Right lung (tissue), 10 donors: Measurements from ENCODE around the gene SFXN2. TPM values are rescaled to one million over a fixed set of nuclear protein-coding genes. Genes with fewer than 3 reads are reported as not detected.
"Not testable (repeated sequence)": the region's sequence is repeated elsewhere in the genome, so short reads cannot be mapped to it uniquely, and the experiment has no call there.

Experiments
- DNase-seq, 2 donors: peaks; one replicate each; pipeline ENCODE4 v3.0.0-alpha.2; 2013
- long read RNA-seq, 8 donors: transcript quantifications; one replicate each; lab custom pipeline, GENCODE V29; 2026
- polyA plus RNA-seq, 5 donors: library from polyadenylated mRNA; unstranded; fragments of 120-200 nt; gene quantifications; one replicate each; pipeline versions ENCODE4 v1.2.1 to v1.2.3, GENCODE V29; 2013; ENCODE audit warnings: inconsistent platforms in 1 of 5, low replicate concordance in 1 of 5; ENCODE audit not compliant: insufficient read length in 5 of 5, insufficient read depth in 1 of 5

The SFXN2 gene
- 10 to 100 TPM; 14.5 to 18.6 (median 17.1) TPM for polyA plus RNA-seq
- long read RNA-seq, donor 1, partial matches to known transcripts: 11 of 11 reads
- long read RNA-seq, donor 1, other reads (novel, unspliced or antisense): 0 of 11 reads
- long read RNA-seq, donor 2, full-length matches to known transcripts: 2 of 2 reads
- long read RNA-seq, donor 2, partial matches to known transcripts: 0 of 2 reads
- long read RNA-seq, donor 2, other reads (novel, unspliced or antisense): 0 of 2 reads
- long read RNA-seq, donor 3, full-length matches to known transcripts: 3 of 3 reads
- long read RNA-seq, donor 3, partial matches to known transcripts: 0 of 3 reads
- long read RNA-seq, donor 3, other reads (novel, unspliced or antisense): 0 of 3 reads
- long read RNA-seq, donor 4: 0 reads
- long read RNA-seq, donor 5, full-length matches to known transcripts: 2 of 2 reads
- long read RNA-seq, donor 5, partial matches to known transcripts: 0 of 2 reads
- long read RNA-seq, donor 5, other reads (novel, unspliced or antisense): 0 of 2 reads
- long read RNA-seq, donor 6: 0 reads
- long read RNA-seq, donor 7, full-length matches to known transcripts: 1 of 1 reads
- long read RNA-seq, donor 7, partial matches to known transcripts: 0 of 1 reads
- long read RNA-seq, donor 7, other reads (novel, unspliced or antisense): 0 of 1 reads
- long read RNA-seq, donor 8: 0 reads

- DNase-seq: no peak
Measured at GRCh38 chr10:102714621-102715455, at the start of gene SFXN2. TSS of gene SFXN2 (plus strand) at chr10:102714636. CDS start at chr10:102726637, 12,001 bp downstream.

- no peak for DNase-seq
Measured at GRCh38 chr10:102665904-102666509, 48.4 kb upstream of the SFXN2 start.

- not testable (repeated sequence) for DNase-seq
Measured at GRCh38 chr10:102667411-102667810, 47.0 kb upstream of the SFXN2 start.

GRCh38 chr10:102668326-102669107, 45.9 kb upstream of the SFXN2 start:
- no peak for DNase-seq

- DNase-seq: no peak
Measured at GRCh38 chr10:102669206-102670064, 45.0 kb upstream of the SFXN2 start.

- no peak for DNase-seq
Measured at GRCh38 chr10:102670065-102670670, 44.3 kb upstream of the SFXN2 start.

GRCh38 chr10:102670871-102671434, 43.5 kb upstream of the SFXN2 start:
- DNase-seq: no peak

GRCh38 chr10:102673236-102673818, 41.1 kb upstream of the SFXN2 start:
- no peak for DNase-seq

- peak; percentile 65 to 67 for DNase-seq
Measured at GRCh38 chr10:102673819-102674511, 40.5 kb upstream of the SFXN2 start.

- DNase-seq: no peak
Measured at GRCh38 chr10:102674566-102674965, 39.9 kb upstream of the SFXN2 start.

GRCh38 chr10:102675011-102675665, 39.3 kb upstream of the SFXN2 start:
- DNase-seq: no peak

- DNase-seq: no peak
Measured at GRCh38 chr10:102675666-102676533, 38.5 kb upstream of the SFXN2 start.

GRCh38 chr10:102676534-102677315, 37.7 kb upstream of the SFXN2 start:
- DNase-seq: no peak

- no peak for DNase-seq
Measured at GRCh38 chr10:102677331-102678067, 36.9 kb upstream of the SFXN2 start.

- DNase-seq: no peak
Measured at GRCh38 chr10:102678068-102678400, 36.4 kb upstream of the SFXN2 start.
